Breast epithelium (tissue), 3 donors: ENCODE data around the gene C3orf49.

ENCODE experiments used
- CTCF ChIP-seq, 3 donors: fragments of 450-650 bp; IDR thresholded peaks; one replicate each; pipeline ENCODE4 v1.5.1; 2016 to 2017; ENCODE audit warnings: antibody characterized with exemption in 3 of 3, mild to moderate bottlenecking in 3 of 3, moderate library complexity in 3 of 3
- POLR2AphosphoS5 ChIP-seq, 3 donors: sonication (generic); formaldehyde crosslinking; IDR thresholded peaks; one replicate each; pipeline ENCODE4 v1.6.1; 2017; ENCODE audit warnings: antibody characterized with exemption in 3 of 3

- no peak for TF ChIP-seq CTCF (IDR thresholded peaks at IDR 0.05)
- TF ChIP-seq POLR2AphosphoS5 (IDR thresholded peaks at IDR 0.05) = no peak
Measured at GRCh38 chr3:63864008-63864964, 45.2 kb downstream of the C3orf49 start.
